LNCAP (cell line): Measurements from ENCODE around the gene C1GALT1.

Experiments used
- CTCF ChIP-seq: fragments of 450-650 bp; IDR thresholded peaks from 2 replicates; pipeline ENCODE4 v1.5.1; 2017; ENCODE audit warnings: mild to moderate bottlenecking

Gene C1GALT1

GRCh38 chr7:7182156-7183060, at the start of gene C1GALT1:
Gene C1GALT1 (plus strand): TSS chr7:7182544. CDS start chr7:7234320, 51,776 bp downstream.
- TF ChIP-seq CTCF: peak; percentile 20; the same call in 1 of the 2 replicates

GRCh38 chr7:7134046-7134445, 48.3 kb upstream of the C1GALT1 start:
- no peak for TF ChIP-seq CTCF

GRCh38 chr7:7135074-7135473, 47.3 kb upstream of the C1GALT1 start:
- TF ChIP-seq CTCF: no peak

- TF ChIP-seq CTCF: no peak
These were observed 45.6 kb upstream of the C1GALT1 start for GRCh38 chr7:7136466-7137381.

- no peak for TF ChIP-seq CTCF
These were observed 43.4 kb upstream of the C1GALT1 start for GRCh38 chr7:7138897-7139296.

- no peak for TF ChIP-seq CTCF
These were observed 35.5 kb upstream of the C1GALT1 start for GRCh38 chr7:7146837-7147236.

- no peak for TF ChIP-seq CTCF
These were observed 33.4 kb upstream of the C1GALT1 start for GRCh38 chr7:7148798-7149481.
